Ecto neural progenitor cell (in vitro differentiated cells): Measurements from ENCODE around the gene LTBP3.
"Not testable (repeated sequence)": the region's sequence is repeated elsewhere in the genome, so short reads cannot be mapped to it uniquely, and the experiment has no call there.

Source experiments
- DNase-seq: peaks from one replicate; pipeline ENCODE4 v3.0.0-alpha.2; 2018; ENCODE audit warnings: low spot score

Gene LTBP3

GRCh38 chr11:65536412-65537295 is 21.5 kb downstream of the LTBP3 start:
- DNase-seq = no peak

DNA sequence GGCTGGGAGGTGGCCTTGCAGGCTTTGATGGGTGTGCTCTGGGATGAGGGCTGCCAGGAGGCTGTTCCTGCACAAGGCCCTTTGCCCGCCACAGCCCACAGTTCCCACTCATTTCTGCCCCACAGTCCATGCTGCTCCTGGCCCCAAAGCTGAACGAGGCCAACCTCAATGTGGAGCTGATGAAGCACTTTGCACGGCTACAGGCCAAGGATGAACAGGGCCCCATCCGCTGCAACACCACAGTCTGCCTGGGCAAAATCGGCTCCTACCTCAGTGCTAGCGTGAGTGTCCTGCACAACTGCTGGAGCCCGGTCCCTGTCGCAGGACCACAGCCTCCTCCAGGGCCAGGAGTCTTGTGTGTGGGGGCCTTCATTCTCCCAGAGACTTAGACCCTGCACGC is 23.1 kb downstream of the LTBP3 start:
- DNase-seq = no peak

GRCh38 chr11:65532388-65533064 is 25.6 kb downstream of the LTBP3 start:
- no peak for DNase-seq

GRCh38 chr11:65530157-65530496 is 28.0 kb downstream of the LTBP3 start:
- DNase-seq = no peak

DNA sequence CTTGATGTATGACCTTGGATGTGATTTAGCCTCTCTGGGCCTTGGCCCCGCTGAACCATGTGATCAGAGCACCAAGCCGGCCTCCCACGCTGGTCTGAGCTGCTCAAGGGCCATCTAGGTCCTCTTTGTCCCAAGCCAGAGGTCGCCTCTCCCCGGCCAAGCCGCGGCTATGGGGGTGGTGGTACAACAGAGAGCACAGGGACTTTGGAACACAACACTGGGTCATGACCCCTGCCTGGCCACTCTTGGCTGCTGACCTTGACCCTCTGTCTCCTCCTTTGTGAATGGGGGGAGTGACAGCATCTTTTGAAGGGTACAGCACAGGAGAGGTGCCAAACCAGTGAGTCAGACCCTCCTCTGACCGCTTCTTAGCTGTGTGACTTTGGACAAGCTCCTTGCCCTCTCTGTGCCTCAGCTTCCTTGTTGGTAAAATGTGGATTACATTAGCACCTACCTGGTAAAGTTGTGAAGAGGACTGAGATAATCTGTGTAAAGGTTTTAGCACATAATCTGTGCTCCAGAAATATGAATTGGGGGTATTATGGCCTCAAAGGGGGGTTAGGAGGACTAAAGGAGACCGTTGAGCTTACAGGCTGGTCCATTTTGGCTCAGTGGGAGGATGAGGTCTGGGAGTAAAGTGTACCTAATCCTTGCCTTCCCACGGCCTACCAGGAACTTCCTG is 28.5 kb downstream of the LTBP3 start:
- DNase-seq = no peak

GRCh38 chr11:65528819-65529350 is 29.3 kb downstream of the LTBP3 start:
- no peak for DNase-seq

GRCh38 chr11:65526744-65527143 is 31.4 kb downstream of the LTBP3 start:
- DNase-seq = no peak

DNA sequence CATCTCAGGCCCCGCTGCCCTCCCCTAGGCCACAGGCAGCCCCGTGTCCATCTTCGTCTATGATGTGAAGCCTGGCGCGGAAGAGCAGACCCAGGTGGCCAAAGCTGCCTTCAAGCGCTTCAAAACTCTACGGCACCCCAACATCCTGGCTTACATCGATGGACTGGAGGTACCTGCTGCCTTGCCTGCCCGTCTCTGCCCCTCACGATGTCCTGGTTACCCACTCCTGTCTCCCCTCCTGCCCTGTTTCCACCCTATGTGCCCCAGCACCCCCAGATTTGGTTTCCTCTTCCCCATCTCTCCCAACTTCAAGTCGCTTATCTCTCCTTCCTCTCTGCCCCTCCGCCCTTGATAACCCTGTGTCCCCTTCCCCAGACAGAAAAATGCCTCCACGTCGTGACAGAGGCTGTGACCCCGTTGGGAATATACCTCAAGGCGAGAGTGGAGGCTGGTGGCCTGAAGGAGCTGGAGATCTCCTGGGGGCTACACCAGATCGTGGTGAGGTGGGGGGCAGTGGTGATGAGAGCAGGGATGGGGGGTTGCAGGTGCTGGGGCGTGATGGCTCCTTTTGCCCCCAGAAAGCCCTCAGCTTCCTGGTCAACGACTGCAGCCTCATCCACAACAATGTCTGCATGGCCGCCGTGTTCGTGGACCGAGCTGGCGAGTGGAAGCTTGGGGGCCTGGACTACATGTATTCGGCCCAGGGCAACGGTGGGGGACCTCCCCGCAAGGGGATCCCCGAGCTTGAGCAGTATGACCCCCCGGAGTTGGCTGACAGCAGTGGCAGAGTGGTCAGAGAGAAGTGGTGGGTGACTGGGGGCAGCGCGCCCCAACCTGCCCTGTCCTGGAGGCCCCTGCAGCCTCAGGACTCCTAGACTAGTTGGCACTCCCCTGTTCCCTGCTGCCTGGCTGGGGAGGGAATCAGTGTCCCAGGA is 32.3 kb downstream of the LTBP3 start:
- no peak for DNase-seq

DNA sequence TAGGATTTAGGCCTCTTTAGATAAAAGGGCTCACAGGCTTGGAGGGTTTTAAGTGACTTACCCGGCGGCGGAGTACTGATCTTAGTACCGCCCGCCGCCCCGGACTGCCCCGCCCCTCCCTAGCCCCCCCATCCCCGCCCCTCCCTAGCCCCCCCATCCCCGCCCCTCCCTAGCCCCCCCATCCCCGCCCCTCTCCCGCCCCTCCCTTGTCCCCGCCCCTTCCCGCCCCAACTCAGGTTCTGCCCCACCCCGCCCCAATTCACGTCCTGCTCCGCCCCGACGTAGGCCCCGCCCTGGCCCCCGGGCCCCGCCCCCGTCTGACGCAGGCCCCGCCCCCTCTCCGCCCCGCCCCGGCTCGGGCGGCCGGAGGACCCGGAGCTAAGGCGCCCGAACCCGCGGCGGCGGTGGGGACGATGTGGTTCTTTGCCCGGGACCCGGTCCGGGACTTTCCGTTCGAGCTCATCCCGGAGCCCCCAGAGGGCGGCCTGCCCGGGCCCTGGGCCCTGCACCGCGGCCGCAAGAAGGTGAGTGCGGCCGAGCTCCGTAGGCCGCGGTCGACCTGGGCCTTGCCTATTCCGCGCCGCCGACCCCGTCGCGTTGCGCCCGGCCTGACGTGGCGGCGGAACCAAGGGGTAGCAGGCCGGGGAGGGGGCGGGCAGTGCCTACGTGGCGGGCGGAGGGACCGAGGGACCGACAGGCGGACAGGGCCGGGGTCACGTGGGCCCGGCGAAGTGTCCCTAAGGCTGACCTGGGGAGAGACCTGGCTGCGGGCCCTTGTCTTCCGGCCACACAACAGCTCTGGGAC is 33.2 kb downstream of the LTBP3 start, which contains the start of gene SCYL1:
TSS of gene SCYL1 (plus strand) at position 343 of the 805 bp plus-strand sequence. CDS start at position 414, 71 bp downstream.
- DNase-seq = peak; percentile 94

GRCh38 chr11:65524014-65524740 is 34.0 kb downstream of the LTBP3 start:
- DNase-seq = no peak

GRCh38 chr11:65523631-65523968 is 34.6 kb downstream of the LTBP3 start:
- not testable (repeated sequence) for DNase-seq

DNA sequence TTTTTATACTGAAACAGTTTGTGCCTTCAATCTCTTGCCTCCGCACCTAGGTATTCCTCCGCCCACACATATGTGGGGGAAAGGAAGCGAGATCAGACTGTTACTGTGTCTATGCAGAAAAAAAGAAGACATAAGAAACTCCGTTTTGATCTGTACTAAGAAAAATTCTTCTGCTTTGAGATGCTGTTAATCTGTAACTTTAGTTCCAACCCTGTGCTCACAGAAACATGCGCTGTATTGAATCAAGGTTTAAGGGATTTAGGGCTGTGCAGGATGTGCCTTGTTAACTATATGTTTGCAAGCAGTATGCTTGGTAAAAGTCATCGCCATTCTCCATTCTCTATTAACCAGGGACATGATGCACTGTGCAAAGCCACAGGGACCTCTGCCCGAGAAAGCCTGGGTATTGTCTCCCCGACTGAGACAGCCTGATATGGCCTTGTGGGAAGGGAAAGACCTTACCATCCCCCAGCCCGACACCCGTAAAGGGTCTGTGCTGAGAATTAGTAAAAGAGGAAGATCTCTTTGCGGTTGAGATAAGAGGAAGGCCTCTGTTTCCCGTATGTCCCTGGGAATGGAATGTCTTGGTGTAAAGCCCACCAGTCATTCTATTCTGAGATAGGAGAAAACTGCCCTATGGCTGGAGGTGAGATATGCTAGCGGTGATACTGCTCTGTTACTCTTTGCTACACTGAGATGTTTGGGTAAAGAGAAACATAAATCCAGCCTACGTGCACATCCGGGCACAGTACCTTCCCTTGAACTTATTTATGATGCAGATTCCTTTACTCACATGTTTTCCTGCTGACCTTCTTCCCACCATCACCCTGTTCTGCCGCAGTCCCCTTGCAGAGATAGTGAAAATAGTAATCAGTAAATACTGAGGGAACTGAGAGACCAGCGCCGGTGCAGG is 35.2 kb downstream of the LTBP3 start:
- not testable (repeated sequence) for DNase-seq

DNA sequence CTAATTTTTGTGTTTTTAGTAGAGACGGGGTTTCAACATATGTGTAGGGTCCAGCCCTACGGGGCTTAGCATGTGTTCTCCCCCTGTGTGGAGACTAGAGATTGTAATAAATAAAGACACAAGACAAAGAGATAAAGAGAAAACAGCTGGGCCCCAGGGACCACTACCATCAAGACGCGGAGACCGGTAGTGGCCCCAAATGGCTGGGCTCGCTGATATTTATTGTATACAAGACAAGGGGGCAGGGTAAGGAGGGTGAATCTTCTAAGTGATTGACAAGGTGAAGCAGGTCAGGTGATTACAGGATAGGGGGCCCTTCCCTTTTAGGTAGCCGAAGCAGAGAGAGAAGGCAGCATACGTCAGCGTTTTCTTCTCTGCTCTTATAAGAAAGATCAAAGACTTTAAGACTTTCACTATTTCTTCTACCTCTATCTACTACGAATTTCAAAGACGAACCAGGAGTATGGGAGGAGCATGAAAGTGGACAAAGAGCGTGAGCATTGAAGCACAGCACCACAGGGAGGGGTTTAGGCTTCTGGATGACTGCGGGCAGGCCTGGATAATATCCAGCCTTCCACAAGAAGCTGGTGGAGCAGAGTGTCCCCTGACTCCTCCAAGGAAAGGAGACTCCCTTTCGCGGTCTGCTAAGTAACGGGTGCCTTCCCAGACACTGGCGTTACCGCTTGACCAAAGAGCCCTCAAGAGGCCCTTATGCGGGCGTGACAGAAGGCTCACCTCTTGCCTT is 36.2 kb downstream of the LTBP3 start:
- DNase-seq = not testable (repeated sequence)

DNA sequence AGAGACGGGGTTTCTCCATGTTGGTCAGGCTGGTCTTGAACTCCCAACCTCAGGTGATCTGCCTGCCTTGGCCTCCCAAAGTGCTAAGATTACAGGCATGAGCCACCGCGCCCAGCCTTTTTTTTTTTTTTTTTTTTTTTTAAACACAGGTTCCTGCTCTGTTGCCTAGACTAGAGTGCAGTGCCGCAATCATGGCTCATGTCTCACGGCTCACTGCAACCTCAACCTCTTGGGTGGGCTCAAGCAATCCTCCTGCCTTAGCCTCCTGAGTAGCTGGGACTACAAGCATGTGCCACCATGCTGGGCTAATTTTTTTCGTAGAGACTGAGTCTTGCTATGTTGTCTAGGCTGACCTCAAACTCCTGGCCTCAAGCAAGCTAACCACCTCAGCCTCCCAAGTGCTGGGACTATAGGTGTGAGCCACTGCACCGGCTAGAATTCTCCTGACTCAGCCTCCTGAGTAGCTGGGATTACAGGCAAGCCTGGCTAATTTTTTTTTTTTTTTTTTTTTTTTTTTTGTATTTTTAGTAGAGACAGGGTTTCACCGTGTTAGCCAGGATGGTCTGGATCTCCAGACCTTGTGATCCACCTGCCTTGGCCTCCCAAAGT is 39.1 kb downstream of the LTBP3 start:
- DNase-seq = not testable (repeated sequence)

- peak; percentile 44 for DNase-seq
These were observed 41.8 kb downstream of the LTBP3 start for GRCh38 chr11:65516135-65516968.

GRCh38 chr11:65512311-65512710 is 45.8 kb downstream of the LTBP3 start:
- not testable (repeated sequence) for DNase-seq
